ENCODE measurements around the gene ATP13A4.

Gene ATP13A4, protein sequence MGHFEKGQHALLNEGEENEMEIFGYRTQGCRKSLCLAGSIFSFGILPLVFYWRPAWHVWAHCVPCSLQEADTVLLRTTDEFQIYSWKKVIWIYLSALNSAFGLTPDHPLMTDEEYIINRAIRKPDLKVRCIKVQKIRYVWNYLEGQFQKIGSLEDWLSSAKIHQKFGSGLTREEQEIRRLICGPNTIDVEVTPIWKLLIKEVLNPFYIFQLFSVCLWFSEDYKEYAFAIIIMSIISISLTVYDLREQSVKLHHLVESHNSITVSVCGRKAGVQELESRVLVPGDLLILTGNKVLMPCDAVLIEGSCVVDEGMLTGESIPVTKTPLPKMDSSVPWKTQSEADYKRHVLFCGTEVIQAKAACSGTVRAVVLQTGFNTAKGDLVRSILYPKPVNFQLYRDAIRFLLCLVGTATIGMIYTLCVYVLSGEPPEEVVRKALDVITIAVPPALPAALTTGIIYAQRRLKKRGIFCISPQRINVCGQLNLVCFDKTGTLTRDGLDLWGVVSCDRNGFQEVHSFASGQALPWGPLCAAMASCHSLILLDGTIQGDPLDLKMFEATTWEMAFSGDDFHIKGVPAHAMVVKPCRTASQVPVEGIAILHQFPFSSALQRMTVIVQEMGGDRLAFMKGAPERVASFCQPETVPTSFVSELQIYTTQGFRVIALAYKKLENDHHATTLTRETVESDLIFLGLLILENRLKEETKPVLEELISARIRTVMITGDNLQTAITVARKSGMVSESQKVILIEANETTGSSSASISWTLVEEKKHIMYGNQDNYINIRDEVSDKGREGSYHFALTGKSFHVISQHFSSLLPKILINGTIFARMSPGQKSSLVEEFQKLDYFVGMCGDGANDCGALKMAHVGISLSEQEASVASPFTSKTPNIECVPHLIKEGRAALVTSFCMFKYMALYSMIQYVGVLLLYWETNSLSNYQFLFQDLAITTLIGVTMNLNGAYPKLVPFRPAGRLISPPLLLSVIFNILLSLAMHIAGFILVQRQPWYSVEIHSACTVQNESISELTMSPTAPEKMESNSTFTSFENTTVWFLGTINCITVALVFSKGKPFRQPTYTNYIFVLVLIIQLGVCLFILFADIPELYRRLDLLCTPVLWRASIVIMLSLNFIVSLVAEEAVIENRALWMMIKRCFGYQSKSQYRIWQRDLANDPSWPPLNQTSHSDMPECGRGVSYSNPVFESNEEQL

GRCh38 chr3:193554811-193555210 lies at the start of gene ATP13A4:
Gene ATP13A4 (minus strand): TSS chr3:193554895. CDS start chr3:193554799, 96 bp downstream.
- H3K4me1 ChIP-seq (ENCODE audit: insufficient read depth, insufficient read length): peaks cover 3% of the 10 kb centered on the region
- no peak for TF ChIP-seq YY1 (IDR thresholded peaks at IDR 0.05; ENCODE audit: insufficient read depth, insufficient read length)
- no peak for TF ChIP-seq SUZ12 (IDR thresholded peaks at IDR 0.05; ENCODE audit: extremely low read depth, insufficient read depth, insufficient read length)
- no peak for TF ChIP-seq ZNF274 (IDR thresholded peaks at IDR 0.05; ENCODE audit: low read depth, low read length)
- H3K9me3 ChIP-seq (ENCODE audit: insufficient read depth, low read length): no peaks in the 10 kb centered on the region
- H3K4me3 ChIP-seq (ENCODE audit: insufficient read length, low read depth): no peak within 1 kb of the TSS
- no peaks in the 10 kb centered on the region for H3K27me3 ChIP-seq (ENCODE audit: insufficient read depth, insufficient read length)
- no peak within 1 kb of the TSS for H3K9ac ChIP-seq (ENCODE audit: insufficient read length, low read depth)
- DNase-seq (ENCODE audit: low read depth, low spot score): no peak
- no peaks in the 10 kb centered on the region for H3K36me3 ChIP-seq (ENCODE audit: insufficient read depth, insufficient read length, low read length)

GRCh38 chr3:193599393-193599792 lies 44.7 kb upstream of the ATP13A4 start:
- DNase-seq (ENCODE audit: low read depth, low spot score): no peak
- TF ChIP-seq ZNF274 (IDR thresholded peaks at IDR 0.05; ENCODE audit: low read depth, low read length) (no peak), YY1 (IDR thresholded peaks at IDR 0.05; ENCODE audit: insufficient read depth, insufficient read length) (no peak), SUZ12 (IDR thresholded peaks at IDR 0.05; ENCODE audit: extremely low read depth, insufficient read depth, insufficient read length) (no peak)
- no peaks in the 10 kb centered on the region for H3K9me3 ChIP-seq (ENCODE audit: insufficient read depth, low read length)
- no peaks in the 10 kb centered on the region for H3K4me1 ChIP-seq (ENCODE audit: insufficient read depth, insufficient read length)
- no peaks in the 10 kb centered on the region for H3K27me3 ChIP-seq (ENCODE audit: insufficient read depth, insufficient read length)
- H3K36me3 ChIP-seq (ENCODE audit: insufficient read depth, insufficient read length, low read length): peaks cover 57% of the 10 kb centered on the region
- no peak overlapping the region for H3K9ac ChIP-seq (ENCODE audit: insufficient read length, low read depth)
- no peak overlapping the region for H3K4me3 ChIP-seq (ENCODE audit: insufficient read length, low read depth)

GRCh38 chr3:193598202-193598601 lies 43.5 kb upstream of the ATP13A4 start:
- DNase-seq (ENCODE audit: low read depth, low spot score): no peak
- no peaks in the 10 kb centered on the region for H3K27me3 ChIP-seq (ENCODE audit: insufficient read depth, insufficient read length)
- H3K9me3 ChIP-seq (ENCODE audit: insufficient read depth, low read length): no peaks in the 10 kb centered on the region
- no peak overlapping the region for H3K4me3 ChIP-seq (ENCODE audit: insufficient read length, low read depth)
- H3K36me3 ChIP-seq (ENCODE audit: insufficient read depth, insufficient read length, low read length): peaks cover 47% of the 10 kb centered on the region
- H3K9ac ChIP-seq (ENCODE audit: insufficient read length, low read depth): no peak overlapping the region
- no peak for TF ChIP-seq YY1 (IDR thresholded peaks at IDR 0.05; ENCODE audit: insufficient read depth, insufficient read length)
- no peak for TF ChIP-seq SUZ12 (IDR thresholded peaks at IDR 0.05; ENCODE audit: extremely low read depth, insufficient read depth, insufficient read length)
- TF ChIP-seq ZNF274 (IDR thresholded peaks at IDR 0.05; ENCODE audit: low read depth, low read length): no peak
- H3K4me1 ChIP-seq (ENCODE audit: insufficient read depth, insufficient read length): no peaks in the 10 kb centered on the region

DNA sequence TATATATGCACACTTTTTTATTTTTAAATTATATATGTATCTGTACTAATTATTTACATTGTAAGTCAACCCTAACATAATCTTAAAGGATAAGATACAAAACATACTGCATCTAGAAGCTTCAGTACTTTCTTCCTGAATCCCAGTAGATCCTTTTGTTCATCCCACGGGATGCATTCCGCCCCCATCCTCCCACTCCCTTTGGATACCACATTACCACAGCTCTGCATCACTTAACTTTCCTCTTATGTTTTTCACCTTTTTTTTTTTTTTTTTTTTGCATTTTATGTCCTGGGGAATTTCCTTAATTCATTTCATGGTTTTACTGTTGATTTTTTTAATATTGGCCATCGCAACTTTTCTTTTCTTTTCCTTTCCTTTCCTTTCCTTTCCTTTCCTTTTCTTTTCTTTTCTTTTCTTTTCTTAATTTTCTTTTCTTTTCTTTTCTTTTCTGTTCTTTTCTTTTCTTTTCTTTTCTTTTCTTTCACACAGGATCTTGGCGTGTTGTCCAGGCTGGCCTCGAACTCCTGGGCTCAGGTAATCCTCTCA lies 41.3 kb upstream of the ATP13A4 start:
- no peak for DNase-seq (ENCODE audit: low read depth, low spot score)
- H3K27me3 ChIP-seq (ENCODE audit: insufficient read depth, insufficient read length): peaks cover 8% of the 10 kb centered on the region
- no peak for TF ChIP-seq ZNF274 (IDR thresholded peaks at IDR 0.05; ENCODE audit: low read depth, low read length)
- TF ChIP-seq YY1 (IDR thresholded peaks at IDR 0.05; ENCODE audit: insufficient read depth, insufficient read length): no peak
- no peak for TF ChIP-seq SUZ12 (IDR thresholded peaks at IDR 0.05; ENCODE audit: extremely low read depth, insufficient read depth, insufficient read length)
- H3K4me1 ChIP-seq (ENCODE audit: insufficient read depth, insufficient read length): no peaks in the 10 kb centered on the region
- no peak overlapping the region for H3K9ac ChIP-seq (ENCODE audit: insufficient read length, low read depth)
- H3K36me3 ChIP-seq (ENCODE audit: insufficient read depth, insufficient read length, low read length): peaks cover 35% of the 10 kb centered on the region
- no peak overlapping the region for H3K4me3 ChIP-seq (ENCODE audit: insufficient read length, low read depth)
- no peaks in the 10 kb centered on the region for H3K9me3 ChIP-seq (ENCODE audit: insufficient read depth, low read length)

- peaks cover 34% of the 10 kb centered on the region for H3K36me3 ChIP-seq (ENCODE audit: insufficient read depth, insufficient read length, low read length)
- H3K4me3 ChIP-seq (ENCODE audit: insufficient read length, low read depth): no peak overlapping the region
Measured at GRCh38 chr3:193594946-193595689, 40.4 kb upstream of the ATP13A4 start.

GRCh38 chr3:193593668-193594030 lies 39.0 kb upstream of the ATP13A4 start:
- Histone ChIP-seq H3K27me3 (ENCODE audit: insufficient read depth, insufficient read length) (peaks cover 8% of the 10 kb centered on the region), H3K4me1 (ENCODE audit: insufficient read depth, insufficient read length) (peaks cover 3% of the 10 kb centered on the region), H3K4me3 (ENCODE audit: insufficient read length, low read depth) (peak overlapping the region; percentile 84), H3K9me3 (ENCODE audit: insufficient read depth, low read length) (no peaks in the 10 kb centered on the region), H3K36me3 (ENCODE audit: insufficient read depth, insufficient read length, low read length) (peaks cover 21% of the 10 kb centered on the region), H3K9ac (ENCODE audit: insufficient read length, low read depth) (peak overlapping the region; percentile 84)
- DNase-seq (ENCODE audit: low read depth, low spot score): no peak
- TF ChIP-seq SUZ12 (IDR thresholded peaks at IDR 0.05; ENCODE audit: extremely low read depth, insufficient read depth, insufficient read length): no peak

More at GRCh38 chr3:193594946-193595689, 40.4 kb upstream of the ATP13A4 start:
- no peak for TF ChIP-seq SUZ12 (IDR thresholded peaks at IDR 0.05; ENCODE audit: extremely low read depth, insufficient read depth, insufficient read length)
- Histone ChIP-seq H3K27me3 (ENCODE audit: insufficient read depth, insufficient read length) (peaks cover 8% of the 10 kb centered on the region), H3K9ac (ENCODE audit: insufficient read length, low read depth) (no peak overlapping the region), H3K9me3 (ENCODE audit: insufficient read depth, low read length) (no peaks in the 10 kb centered on the region), H3K4me1 (ENCODE audit: insufficient read depth, insufficient read length) (peaks cover 1% of the 10 kb centered on the region)
- DNase-seq (ENCODE audit: low read depth, low spot score): no peak
